Esophagus muscularis mucosa (tissue), 4 donors: ENCODE results near the gene AKAP8. TPM values are rescaled to one million over a fixed set of nuclear protein-coding genes. Genes with fewer than 3 reads are reported as not detected.

Experiments
- DNase-seq: peaks from one replicate; pipeline ENCODE4 v3.0.0-alpha.2; 2017; ENCODE audit errors: extremely low spot score
- H3K27ac ChIP-seq, 4 donors: fragments of 200-600 bp; sonication (generic); replicated peaks in 1 of 4; 1 replicate in 3 of 4; 2 replicates in 1 of 4; pipeline ENCODE4 v1.5.1; 2016 to 2019; ENCODE audit warnings: mild to moderate bottlenecking in 1 of 4
- H3K27me3 ChIP-seq, 4 donors: fragments of 200-600 bp; sonication (generic); one replicate each; pipeline versions ENCODE4 v1.5.1 to v1.6.0; 2016 to 2019
- H3K36me3 ChIP-seq, 4 donors: fragments of 200-600 bp; sonication (generic); one replicate each; pipeline ENCODE4 v1.5.1; 2016 to 2019
- H3K4me1 ChIP-seq, 4 donors: fragments of 200-600 bp; sonication (generic); one replicate each; pipeline ENCODE4 v1.5.1; 2016 to 2019
- H3K4me3 ChIP-seq, 4 donors: fragments of 200-600 bp; sonication (generic); 1 replicate in 2 of 4; 2 replicates in 2 of 4; pipeline ENCODE4 v1.5.1; 2016 to 2019; ENCODE audit warnings: mild to moderate bottlenecking in 4 of 4, moderate library complexity in 1 of 4
- H3K9me3 ChIP-seq, 4 donors: fragments of 200-600 bp; sonication (generic); 1 replicate in 3 of 4; 2 replicates in 1 of 4; pipeline ENCODE4 v1.5.1; 2016 to 2019
- EP300 ChIP-seq: sonication (generic); formaldehyde crosslinking; IDR thresholded peaks from one replicate; pipeline ENCODE4 v1.6.1; 2017; ENCODE audit warnings: antibody characterized with exemption
- POLR2A ChIP-seq: fragments of 450-650 bp; IDR thresholded peaks from one replicate; pipeline ENCODE4 v1.6.1; 2017; ENCODE audit warnings: antibody characterized with exemption, moderate library complexity, mild to moderate bottlenecking, low read depth
- POLR2AphosphoS5 ChIP-seq, 2 donors: sonication (generic); formaldehyde crosslinking; IDR thresholded peaks; one replicate each; pipeline ENCODE4 v1.6.1; 2017; ENCODE audit warnings: antibody characterized with exemption in 2 of 2
- WGBS: methylation state at CpG from one replicate; pipeline ENCODE4 v1.1.5; 2018; 5-methylcytosine and 5-hydroxymethylcytosine counted together
- intact Hi-C: fragments of 100-400 bp; cut with DNase I; formaldehyde crosslinking; loops from one replicate; pipeline ENCODE4 v1.15.1; 2023
- total RNA-seq, 4 donors: library from RNA; depleted of rRNA; stranded (reverse); fragments of >200 nt; gene quantifications; one replicate each; pipeline versions ENCODE4 v1.1.0 to v1.2.1, GENCODE V29; 2016
- TF ChIP-seq, protein P1 (sequence below), 3 experiments: fragments of 200-600 bp in 2 of 3; fragments of 450-650 bp in 1 of 3; sonication (generic) in 2 of 3; IDR thresholded peaks; one replicate each; pipeline ENCODE4 v1.5.1; 2017 to 2019; ENCODE audit warnings: antibody characterized with exemption in 3 of 3, mild to moderate bottlenecking in 2 of 3, moderate library complexity in 1 of 3

The AKAP8 gene
- total RNA-seq, 4 donors from 2014 or later: 25.2 to 34.3 (median 29.6) TPM

DNA sequence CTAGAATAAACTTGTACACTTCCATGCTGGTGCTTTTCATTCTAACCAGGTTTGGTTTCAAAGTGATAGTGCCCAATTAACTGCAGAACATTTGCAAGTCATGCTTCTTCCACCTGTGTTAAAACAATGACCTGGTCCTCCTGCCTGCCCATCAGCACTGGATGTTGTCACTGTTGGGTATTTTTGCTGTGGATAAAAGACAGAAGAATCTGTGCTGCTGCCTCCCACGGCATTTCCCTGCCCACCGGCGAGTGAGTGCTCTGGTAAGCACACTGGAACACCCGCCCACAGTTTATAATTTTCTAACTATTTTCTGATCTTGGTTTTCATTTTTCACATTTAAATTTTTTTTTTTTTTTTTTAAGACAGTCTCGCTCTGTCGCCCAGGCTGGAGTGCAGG is 2.3 kb upstream of the AKAP8 start:
- 88% methylated on average over 6 of the region's 6 CpGs for WGBS
- TF ChIP-seq EP300: no peak
- TF ChIP-seq, protein P1, sequence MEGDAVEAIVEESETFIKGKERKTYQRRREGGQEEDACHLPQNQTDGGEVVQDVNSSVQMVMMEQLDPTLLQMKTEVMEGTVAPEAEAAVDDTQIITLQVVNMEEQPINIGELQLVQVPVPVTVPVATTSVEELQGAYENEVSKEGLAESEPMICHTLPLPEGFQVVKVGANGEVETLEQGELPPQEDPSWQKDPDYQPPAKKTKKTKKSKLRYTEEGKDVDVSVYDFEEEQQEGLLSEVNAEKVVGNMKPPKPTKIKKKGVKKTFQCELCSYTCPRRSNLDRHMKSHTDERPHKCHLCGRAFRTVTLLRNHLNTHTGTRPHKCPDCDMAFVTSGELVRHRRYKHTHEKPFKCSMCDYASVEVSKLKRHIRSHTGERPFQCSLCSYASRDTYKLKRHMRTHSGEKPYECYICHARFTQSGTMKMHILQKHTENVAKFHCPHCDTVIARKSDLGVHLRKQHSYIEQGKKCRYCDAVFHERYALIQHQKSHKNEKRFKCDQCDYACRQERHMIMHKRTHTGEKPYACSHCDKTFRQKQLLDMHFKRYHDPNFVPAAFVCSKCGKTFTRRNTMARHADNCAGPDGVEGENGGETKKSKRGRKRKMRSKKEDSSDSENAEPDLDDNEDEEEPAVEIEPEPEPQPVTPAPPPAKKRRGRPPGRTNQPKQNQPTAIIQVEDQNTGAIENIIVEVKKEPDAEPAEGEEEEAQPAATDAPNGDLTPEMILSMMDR (IDR thresholded peaks at IDR 0.05): no peak
- no peak for TF ChIP-seq POLR2A
- TF ChIP-seq POLR2AphosphoS5 (IDR thresholded peaks at IDR 0.05): no peak
- DNase-seq: no peak
- Histone ChIP-seq H3K9me3 (no peaks in the 10 kb centered on the region), H3K27me3 (no peaks in the 10 kb centered on the region), H3K4me3 (no peak overlapping the region), H3K27ac (no peak overlapping the region), H3K4me1 (peaks cover 19 to 26% (median 25%) of the 10 kb centered on the region in 4 donors), H3K36me3 (peaks cover 0 to 21% (median 15%) of the 10 kb centered on the region in 4 donors)
- intact Hi-C loops: loop anchor here (2.0 kb wide), 1 partner anchor 35 kb away; no protein-coding TSS in a partner anchor

- intact Hi-C loops: loop anchor here (2.0 kb wide), 1 partner anchor 35 kb away; no protein-coding TSS in a partner anchor
- WGBS: 86% methylated on average over 2 of the region's 2 CpGs
- no peak for TF ChIP-seq EP300
- TF ChIP-seq, protein P1 (IDR thresholded peaks at IDR 0.05): no peak
- TF ChIP-seq POLR2AphosphoS5 (IDR thresholded peaks at IDR 0.05): no peak
- TF ChIP-seq POLR2A: no peak
- peaks cover 0 to 16% (median 11%) of the 10 kb centered on the region in 4 donors for H3K36me3 ChIP-seq
- H3K4me3 ChIP-seq: no peak overlapping the region
- no peaks in the 10 kb centered on the region for H3K9me3 ChIP-seq
- H3K27ac ChIP-seq: no peak overlapping the region
- no peaks in the 10 kb centered on the region for H3K27me3 ChIP-seq
- no peak for DNase-seq
- peaks cover 23 to 31% (median 29%) of the 10 kb centered on the region in 4 donors for H3K4me1 ChIP-seq
Measured at GRCh38 chr19:15381429-15381828, 1.8 kb upstream of the AKAP8 start.

- H3K36me3 ChIP-seq: peaks cover 0 to 12% (median 10%) of the 10 kb centered on the region in 4 donors
- peaks cover 36 to 44% (median 43%) of the 10 kb centered on the region in 4 donors for H3K4me1 ChIP-seq
- intact Hi-C loops: loop anchor here (2.0 kb wide), 2 partner anchors 37 to 115 kb away; no protein-coding TSS in a partner anchor
- no peaks in the 10 kb centered on the region for H3K27me3 ChIP-seq
- H3K4me3 ChIP-seq: peak overlapping the region; percentile 74 to 99 (median 90)
- no peak for DNase-seq
- 4% methylated on average over 11 of the region's 56 CpGs for WGBS
- TF ChIP-seq, protein P1 (IDR thresholded peaks at IDR 0.05): peak in 1 of 3 experiments; percentile 15
- TF ChIP-seq POLR2A: no peak
- no peak for TF ChIP-seq POLR2AphosphoS5 (IDR thresholded peaks at IDR 0.05)
- peak overlapping the region; percentile 92 to 99 (median 98) for H3K27ac ChIP-seq
- no peaks in the 10 kb centered on the region for H3K9me3 ChIP-seq
Measured at GRCh38 chr19:15379999-15380647, 536 bp upstream of the AKAP8 start.

DNA sequence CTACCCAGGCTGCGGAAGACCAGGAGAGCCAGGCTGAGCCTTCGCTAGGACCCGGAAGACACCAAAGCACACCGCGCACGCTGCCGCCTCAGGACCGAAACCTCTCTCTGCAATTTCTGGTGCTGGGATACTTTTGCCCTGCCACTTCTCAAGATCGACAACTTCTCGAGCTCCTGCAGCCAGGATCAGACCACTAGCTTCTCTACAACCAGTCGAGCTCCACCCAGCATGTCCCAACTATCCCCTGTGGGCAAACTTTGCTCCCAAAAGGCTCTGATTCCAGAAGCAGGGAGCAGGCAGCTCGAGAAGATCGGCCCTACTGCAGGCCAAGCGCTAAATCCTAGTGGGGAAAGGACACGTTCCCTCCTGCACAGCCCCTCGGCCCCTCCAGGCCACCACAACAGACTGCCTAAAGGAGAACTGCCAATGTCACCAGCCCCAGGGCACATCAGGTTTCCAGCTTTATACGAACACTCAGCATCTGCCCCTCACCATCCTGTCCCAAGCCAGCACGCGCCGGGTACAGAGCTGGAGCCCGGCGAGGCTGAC is 979 bp downstream of the AKAP8 start:
- H3K9me3 ChIP-seq: no peaks in the 10 kb centered on the region
- peak overlapping the region; percentile 74 to 99 (median 90) for H3K4me3 ChIP-seq
- peak overlapping the region; percentile 92 to 99 (median 98) for H3K27ac ChIP-seq
- H3K4me1 ChIP-seq: peaks cover 52 to 59% (median 58%) of the 10 kb centered on the region in 4 donors
- H3K27me3 ChIP-seq: no peaks in the 10 kb centered on the region
- no peak for DNase-seq
- WGBS: 1% methylated on average over 16 of the region's 22 CpGs
- peaks cover 4 to 20% (median 17%) of the 10 kb centered on the region in 4 donors for H3K36me3 ChIP-seq
- intact Hi-C loops: loop anchor here (2.0 kb wide), 1 partner anchor 114 kb away; no protein-coding TSS in a partner anchor
- TF ChIP-seq, protein P1 (IDR thresholded peaks at IDR 0.05): no peak
- TF ChIP-seq EP300 (no peak), POLR2AphosphoS5 (IDR thresholded peaks at IDR 0.05) (no peak), POLR2A (no peak)
